HEK293 (cell line): ENCODE measurements around the gene GMDS.

ENCODE experiments used
- ZNF239 ChIP-seq: fragments of 450-650 bp; formaldehyde crosslinking; IDR thresholded peaks from 2 replicates; pipeline ENCODE4 v1.5.1; 2016; ENCODE audit warnings: missing biosample characterization, missing genetic modification characterization
- TF ChIP-seq, protein P1 (sequence below): fragments of 450-650 bp; formaldehyde crosslinking; IDR thresholded peaks from 2 replicates; pipeline ENCODE4 v1.5.1; 2016; ENCODE audit warnings: missing biosample characterization, missing genetic modification characterization

DNA sequence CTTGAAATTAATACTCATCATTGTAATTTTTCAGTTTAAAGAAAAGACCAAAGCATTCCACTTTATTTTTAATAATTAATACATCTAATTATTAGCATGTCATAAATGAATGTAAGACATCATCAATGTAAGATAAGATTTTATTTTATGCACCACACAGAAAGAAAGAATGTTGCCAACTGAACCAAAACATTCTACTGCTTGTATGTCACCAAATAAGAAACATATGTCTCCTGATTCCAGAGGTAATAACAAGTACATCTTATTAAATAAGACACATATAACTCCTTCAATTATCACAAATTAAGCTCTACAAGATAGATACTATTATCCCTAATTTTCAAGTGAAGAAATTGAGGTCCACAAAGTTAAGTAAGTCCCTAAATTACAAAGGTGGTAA is 189.5 kb downstream of the GMDS start:
- no peak for TF ChIP-seq ZNF239 (tag by site-specific recombination)
- TF ChIP-seq, protein P1, sequence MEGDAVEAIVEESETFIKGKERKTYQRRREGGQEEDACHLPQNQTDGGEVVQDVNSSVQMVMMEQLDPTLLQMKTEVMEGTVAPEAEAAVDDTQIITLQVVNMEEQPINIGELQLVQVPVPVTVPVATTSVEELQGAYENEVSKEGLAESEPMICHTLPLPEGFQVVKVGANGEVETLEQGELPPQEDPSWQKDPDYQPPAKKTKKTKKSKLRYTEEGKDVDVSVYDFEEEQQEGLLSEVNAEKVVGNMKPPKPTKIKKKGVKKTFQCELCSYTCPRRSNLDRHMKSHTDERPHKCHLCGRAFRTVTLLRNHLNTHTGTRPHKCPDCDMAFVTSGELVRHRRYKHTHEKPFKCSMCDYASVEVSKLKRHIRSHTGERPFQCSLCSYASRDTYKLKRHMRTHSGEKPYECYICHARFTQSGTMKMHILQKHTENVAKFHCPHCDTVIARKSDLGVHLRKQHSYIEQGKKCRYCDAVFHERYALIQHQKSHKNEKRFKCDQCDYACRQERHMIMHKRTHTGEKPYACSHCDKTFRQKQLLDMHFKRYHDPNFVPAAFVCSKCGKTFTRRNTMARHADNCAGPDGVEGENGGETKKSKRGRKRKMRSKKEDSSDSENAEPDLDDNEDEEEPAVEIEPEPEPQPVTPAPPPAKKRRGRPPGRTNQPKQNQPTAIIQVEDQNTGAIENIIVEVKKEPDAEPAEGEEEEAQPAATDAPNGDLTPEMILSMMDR = no peak
